Spleen (tissue), 11 donors: ENCODE data around the gene RPL3. TPM values are rescaled to one million over a fixed set of nuclear protein-coding genes. Genes with fewer than 3 reads are reported as not detected.

ENCODE experiments used
- DNase-seq: peaks from one replicate; pipeline ENCODE4 v3.0.0-alpha.2; 2020
- H3K27ac ChIP-seq, 8 donors: fragments of 200-600 bp; sonication (generic) in 7 of 8; 1 replicate in 4 of 8; 2 replicates in 4 of 8; pipeline versions ENCODE4 v1.5.0 to v1.8.0; 2016 to 2021; ENCODE audit warnings: inconsistent platforms in 4 of 8, mild to moderate bottlenecking in 4 of 8, moderate library complexity in 1 of 8
- H3K27me3 ChIP-seq, 7 donors: fragments of 200-600 bp; sonication (generic) in 6 of 7; replicated peaks in 1 of 7; 1 replicate in 4 of 7; 2 replicates in 3 of 7; pipeline versions ENCODE4 v1.5.0 to v1.8.0; 2016 to 2021; ENCODE audit warnings: inconsistent platforms in 3 of 7, mild to moderate bottlenecking in 1 of 7
- H3K36me3 ChIP-seq, 6 donors: fragments of 200-600 bp; sonication (generic) in 5 of 6; 1 replicate in 4 of 6; 2 replicates in 2 of 6; pipeline versions ENCODE4 v1.5.0 to v1.8.0; 2016 to 2021; ENCODE audit warnings: inconsistent platforms in 2 of 6
- H3K4me1 ChIP-seq, 6 donors: fragments of 200-600 bp; sonication (generic) in 5 of 6; 1 replicate in 3 of 6; 2 replicates in 3 of 6; pipeline versions ENCODE4 v1.5.0 to v1.8.0; 2016 to 2021; ENCODE audit warnings: inconsistent platforms in 3 of 6
- H3K4me3 ChIP-seq, 8 donors: fragments of 200-600 bp; sonication (generic) in 7 of 8; 1 replicate in 4 of 8; 2 replicates in 4 of 8; pipeline versions ENCODE4 v1.5.0 to v1.8.0; 2016 to 2021; ENCODE audit warnings: inconsistent platforms in 4 of 8, mild to moderate bottlenecking in 4 of 8, moderate library complexity in 2 of 8
- H3K9me3 ChIP-seq, 8 donors: fragments of 200-600 bp; sonication (generic) in 7 of 8; 1 replicate in 4 of 8; 2 replicates in 4 of 8; pipeline versions ENCODE4 v1.5.0 to v1.8.0; 2016 to 2021; ENCODE audit warnings: inconsistent platforms in 4 of 8
- CTCF ChIP-seq, 11 experiments: fragments of 200-600 bp in 7 of 11; fragments of 450-650 bp in 4 of 11; sonication (generic) in 4 of 11; IDR thresholded peaks in 8 of 11; conservative IDR thresholded peaks in 3 of 11; 1 replicate in 7 of 11; 2 replicates in 4 of 11; pipeline versions ENCODE4 v1.4.0 to v1.8.0; 2016 to 2021; ENCODE audit warnings: antibody characterized with exemption in 11 of 11, inconsistent platforms in 4 of 11, mild to moderate bottlenecking in 1 of 11
- POLR2A ChIP-seq, 3 donors: fragments of 450-650 bp; IDR thresholded peaks; one replicate each; pipeline ENCODE4 v1.5.1; 2017; ENCODE audit warnings: antibody characterized with exemption in 3 of 3, mild to moderate bottlenecking in 1 of 3
- POLR2AphosphoS5 ChIP-seq, 3 donors: sonication (generic); formaldehyde crosslinking; IDR thresholded peaks; one replicate each; pipeline ENCODE4 v1.5.1; 2017; ENCODE audit warnings: antibody characterized with exemption in 3 of 3
- whole genome bisulfite sequencing, 5 donors: extraction: QIAGEN DNeasy Blood & Tissue Kit in 3 of 5; methylation state at CpG; one replicate each; pipeline versions ENCODE4 v1.1.5 to v1.1.7; 2013 to 2018; 5-methylcytosine and 5-hydroxymethylcytosine counted together
- intact Hi-C: fragments of 100-400 bp; cut with DNase I; formaldehyde crosslinking; loops from one replicate; pipeline ENCODE4 v1.15.0; 2023; ENCODE audit warnings: low total_unique reads
- polyA plus RNA-seq, 3 donors: library from polyadenylated mRNA; stranded (reverse); fragments of 200-250 nt; gene quantifications; one replicate each; pipeline ENCODE4 v1.2.1, GENCODE V29; 2013
- total RNA-seq, 7 donors: library from RNA; depleted of rRNA in 3 of 7; stranded (reverse); fragments of >200 nt in 3 of 7; fragmentation: NEBNext Ultra II Directional in 4 of 7; extraction: Animal tissue kit (Norgen Biotek cat#: 25700) in 4 of 7; gene quantifications; one replicate each; pipeline versions ENCODE4 v1.1.0 to v1.2.1, GENCODE V29; 2016 to 2021
- donor health status: healthy with polysubstance abuse.
- donor health status: DM: no; HTN: no; CAD: no; lungs with moderate emphysema.
- donor health status: DM: no; HTN: no; CAD: no.
- donor health status: Bipolar disorder and iron deficiency.
- donor health status: healthy.
- donor health status: DM: no; HTN: no; CAD: no.
- donor health status: DM: yes; HTN: yes; CAD: no.

The RPL3 gene
- total and polyA plus RNA-seq, 10 donors = 1,607 to 6,240 (median 1,995) TPM

DNA sequence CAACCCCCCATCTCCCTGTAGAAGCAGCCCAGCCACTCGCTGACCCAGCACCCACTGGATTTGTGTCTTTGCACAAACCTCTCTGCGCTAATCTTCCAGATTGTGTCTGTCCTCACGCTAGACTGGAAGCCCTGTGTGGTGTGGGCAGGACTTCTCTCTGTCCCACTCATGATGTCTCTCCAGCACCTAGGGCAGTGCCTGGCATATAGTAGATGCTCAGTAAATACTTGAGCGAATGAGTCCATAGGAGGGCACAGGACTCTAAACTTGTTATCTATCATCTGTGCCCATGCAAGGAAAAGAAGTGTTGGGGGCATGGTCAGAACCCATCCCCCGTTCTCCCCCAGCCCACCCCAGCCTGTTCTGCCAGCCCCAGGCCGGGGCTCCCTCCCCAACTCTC, 22.9 kb downstream of the RPL3 start:
- no peak for TF ChIP-seq POLR2A (IDR thresholded peaks at IDR 0.05)
- no peak for TF ChIP-seq POLR2AphosphoS5 (IDR thresholded peaks at IDR 0.05)
- TF ChIP-seq CTCF (IDR thresholded peaks at IDR 0.05 in 8 of 11, conservative IDR thresholded peaks at IDR 0.05 in 3 of 11) = no peak
- DNase-seq = no peak
- peaks cover 23 to 72% (median 53%) of the 10 kb centered on the region in 6 donors for H3K4me1 ChIP-seq
- no peak overlapping the region for H3K4me3 ChIP-seq
- H3K27me3 ChIP-seq = no peaks in the 10 kb centered on the region
- H3K27ac ChIP-seq = peak overlapping the region in 2 of 8 donors; percentile 62 to 72
- H3K9me3 ChIP-seq = no peaks in the 10 kb centered on the region
- intact Hi-C loops = no loop called here
- no peaks in the 10 kb centered on the region for H3K36me3 ChIP-seq
- 85 to 95% (median 89%) methylated on average over 4 to 6 of the region's 6 CpGs for WGBS, 5 donors

DNA sequence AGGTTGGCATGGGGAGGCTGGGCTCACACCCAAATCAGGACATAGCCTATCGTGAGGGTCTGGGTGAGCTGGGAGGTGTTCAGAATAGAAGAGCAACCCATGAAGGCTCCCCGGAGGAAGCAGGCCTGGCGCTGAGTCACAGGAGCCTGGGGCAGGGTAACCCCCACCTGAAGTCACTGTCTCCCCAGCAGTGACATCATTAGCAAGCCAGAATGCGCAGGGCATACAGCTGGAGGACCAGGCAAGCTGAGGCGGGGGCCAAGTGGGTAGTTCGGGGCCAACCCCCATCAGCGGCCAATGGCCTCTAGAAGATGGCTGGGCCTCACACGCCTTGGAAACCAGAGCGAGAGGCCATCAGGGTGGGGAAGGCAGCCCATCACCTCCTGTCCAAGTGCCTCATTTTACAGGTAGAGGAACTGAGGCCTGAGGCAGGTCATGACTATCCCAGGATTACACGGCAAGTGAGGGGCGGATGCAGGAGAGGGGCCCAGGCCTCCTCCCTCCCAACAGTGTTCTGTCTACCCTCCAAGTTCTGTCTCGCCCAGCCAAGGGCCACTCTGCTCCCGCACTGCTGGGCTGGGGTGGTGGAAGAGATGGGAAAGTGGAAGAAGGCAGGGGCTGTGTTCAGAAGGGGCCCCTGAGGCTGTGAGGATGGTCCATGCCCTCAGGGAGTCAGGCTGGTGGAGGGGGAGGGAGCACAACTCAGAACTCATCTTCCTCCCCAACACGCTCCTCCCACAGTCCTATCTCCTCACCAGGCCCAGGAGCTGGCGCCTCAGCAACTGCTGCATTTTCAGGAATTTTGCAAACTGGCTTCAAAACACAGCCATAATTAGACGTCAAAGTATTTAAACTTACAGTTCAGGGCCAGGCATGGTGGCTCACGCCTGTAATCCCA, 24.6 kb downstream of the RPL3 start:
- no peak for TF ChIP-seq CTCF (IDR thresholded peaks at IDR 0.05 in 8 of 11, conservative IDR thresholded peaks at IDR 0.05 in 3 of 11)
- TF ChIP-seq POLR2AphosphoS5 (IDR thresholded peaks at IDR 0.05) = no peak
- no peak for TF ChIP-seq POLR2A (IDR thresholded peaks at IDR 0.05)

DNA sequence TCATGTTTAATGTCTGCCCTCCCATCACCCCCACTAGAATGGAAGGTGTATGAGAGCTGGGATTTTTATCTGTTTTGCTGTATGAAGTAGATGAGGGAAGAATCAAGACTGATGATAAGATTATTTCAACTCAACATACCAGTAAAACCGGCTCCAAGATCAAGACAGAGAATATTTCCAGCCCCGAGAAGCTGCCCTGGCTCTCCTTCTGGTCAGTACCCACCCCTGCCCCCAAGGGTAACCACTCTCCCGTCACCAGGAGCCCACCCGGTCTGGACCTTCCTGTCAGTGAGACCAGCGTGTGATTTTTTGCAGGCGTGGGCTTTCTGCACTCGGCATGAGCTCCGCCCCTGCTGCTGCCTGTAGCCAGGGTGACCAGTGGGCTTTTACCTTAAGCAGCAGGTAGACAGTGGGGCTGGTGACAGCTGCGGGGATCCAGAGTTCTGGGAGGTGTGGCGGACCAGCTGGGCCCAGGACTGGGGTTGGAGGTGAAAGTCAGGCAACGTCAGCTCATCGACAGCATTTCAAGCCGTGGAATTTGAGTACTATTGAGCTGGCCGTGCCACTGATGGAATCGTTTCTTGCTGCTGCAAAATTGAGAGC, 25.6 kb downstream of the RPL3 start:
- WGBS, 5 donors = 86 to 92% (median 89%) methylated on average over 14 to 15 of the region's 15 CpGs

More for the DNA sequence above, 24.6 kb downstream of the RPL3 start:
- peaks cover 13 to 64% (median 40%) of the 10 kb centered on the region in 6 donors for H3K4me1 ChIP-seq
- H3K4me3 ChIP-seq = no peak overlapping the region
- no peaks in the 10 kb centered on the region for H3K27me3 ChIP-seq
- intact Hi-C loops = no loop called here
- H3K27ac ChIP-seq = no peak overlapping the region
- 88 to 95% (median 90%) methylated on average over 13 to 17 of the region's 17 CpGs for WGBS, 5 donors
- no peaks in the 10 kb centered on the region for H3K9me3 ChIP-seq
- H3K36me3 ChIP-seq = no peaks in the 10 kb centered on the region
- DNase-seq = no peak

More for the DNA sequence above, 25.6 kb downstream of the RPL3 start:
- H3K27me3 ChIP-seq = no peaks in the 10 kb centered on the region
- H3K36me3 ChIP-seq = no peaks in the 10 kb centered on the region
- H3K27ac ChIP-seq = no peak overlapping the region
- H3K4me1 ChIP-seq = peaks cover 12 to 54% (median 32%) of the 10 kb centered on the region in 6 donors
- no peak overlapping the region for H3K4me3 ChIP-seq
- no peak for TF ChIP-seq POLR2A (IDR thresholded peaks at IDR 0.05)
- TF ChIP-seq CTCF (IDR thresholded peaks at IDR 0.05 in 8 of 11, conservative IDR thresholded peaks at IDR 0.05 in 3 of 11) = no peak
- no peak for TF ChIP-seq POLR2AphosphoS5 (IDR thresholded peaks at IDR 0.05)
- no peak for DNase-seq
- H3K9me3 ChIP-seq = no peaks in the 10 kb centered on the region
- intact Hi-C loops = no loop called here
